ENCODE data around the gene OR12D1. TPM values are rescaled to one million over a fixed set of nuclear protein-coding genes. Genes with fewer than 3 reads are reported as not detected.

OR12D1 gene
- polyA plus RNA-seq, 1 donor from 2014 or later = not detected

- Histone ChIP-seq H3K79me2 (replicated peaks; ENCODE audit: insufficient read depth, low read length) (no peaks in the 10 kb centered on the region), H3K27ac (ENCODE audit: low read length) (no peak overlapping the region), H3K9me3 (ENCODE audit: low read length) (no peaks in the 10 kb centered on the region), H3F3A (ENCODE audit: insufficient read depth, low read length, poor library complexity, severe bottlenecking) (no peaks in the 10 kb centered on the region), H3K4me2 (ENCODE audit: low read length) (no peak overlapping the region), H3K27me3 (ENCODE audit: insufficient read depth, low read depth, low read length) (no peaks in the 10 kb centered on the region), H3K9me2 (ENCODE audit: insufficient read depth, low read length) (no peaks in the 10 kb centered on the region), H3K36me3 (ENCODE audit: insufficient read depth, low read length) (no peaks in the 10 kb centered on the region), H2AFZ (ENCODE audit: low read depth, low read length) (no peak overlapping the region), H4K20me1 (ENCODE audit: insufficient read depth) (no peaks in the 10 kb centered on the region), H3K4me3 (ENCODE audit: low read length) (no peak overlapping the region), H3K9ac (ENCODE audit: low read length) (no peak overlapping the region)
- TF ChIP-seq CTCF (IDR thresholded peaks at IDR 0.05; ENCODE audit: poor library complexity, severe bottlenecking) (no peak), SMC3 (conservative IDR thresholded peaks at IDR 0.05; ENCODE audit: poor library complexity) (no peak), RAD21 (conservative IDR thresholded peaks at IDR 0.05) (no peak), EZH2 (IDR thresholded peaks at IDR 0.05; ENCODE audit: borderline replicate concordance, insufficient read depth, low read length, poor library complexity, severe bottlenecking) (no peak), EP300 (conservative IDR thresholded peaks at IDR 0.05; ENCODE audit: poor library complexity, severe bottlenecking) (no peak), REST (IDR thresholded peaks at IDR 0.05; ENCODE audit: borderline replicate concordance) (no peak), MXI1 (conservative IDR thresholded peaks at IDR 0.05; ENCODE audit: poor library complexity, severe bottlenecking) (no peak), TAF1 (IDR thresholded peaks at IDR 0.05; ENCODE audit: low read depth) (no peak), POLR2AphosphoS5 (IDR thresholded peaks at IDR 0.05) (no peak)
These were observed 36.9 kb downstream of the OR12D1 start for GRCh38 chr6:29451471-29452193.

- Histone ChIP-seq H3K4me2 (ENCODE audit: low read length) (no peak within 1 kb of the TSS), H3K4me3 (ENCODE audit: low read length) (no peak within 1 kb of the TSS), H3K27me3 (ENCODE audit: insufficient read depth, low read depth, low read length) (no peaks in the 10 kb centered on the region), H3K9ac (ENCODE audit: low read length) (no peak within 1 kb of the TSS), H3K27ac (ENCODE audit: low read length) (no peak within 1 kb of the TSS), H3K9me3 (ENCODE audit: low read length) (no peaks in the 10 kb centered on the region), H4K20me1 (ENCODE audit: insufficient read depth) (no peaks in the 10 kb centered on the region), H3K9me2 (ENCODE audit: insufficient read depth, low read length) (no peaks in the 10 kb centered on the region), H3K36me3 (ENCODE audit: insufficient read depth, low read length) (no peaks in the 10 kb centered on the region), H3F3A (ENCODE audit: insufficient read depth, low read length, poor library complexity, severe bottlenecking) (no peaks in the 10 kb centered on the region), H3K79me2 (replicated peaks; ENCODE audit: insufficient read depth, low read length) (no peaks in the 10 kb centered on the region), H2AFZ (ENCODE audit: low read depth, low read length) (no peak within 1 kb of the TSS)
- TF ChIP-seq EZH2 (IDR thresholded peaks at IDR 0.05; ENCODE audit: borderline replicate concordance, insufficient read depth, low read length, poor library complexity, severe bottlenecking) (no peak), POLR2AphosphoS5 (IDR thresholded peaks at IDR 0.05) (no peak), MXI1 (conservative IDR thresholded peaks at IDR 0.05; ENCODE audit: poor library complexity, severe bottlenecking) (no peak), TAF1 (IDR thresholded peaks at IDR 0.05; ENCODE audit: low read depth) (no peak), REST (IDR thresholded peaks at IDR 0.05; ENCODE audit: borderline replicate concordance) (no peak), SMC3 (conservative IDR thresholded peaks at IDR 0.05; ENCODE audit: poor library complexity) (no peak), RAD21 (conservative IDR thresholded peaks at IDR 0.05) (no peak), CTCF (IDR thresholded peaks at IDR 0.05; ENCODE audit: poor library complexity, severe bottlenecking) (no peak), EP300 (conservative IDR thresholded peaks at IDR 0.05; ENCODE audit: poor library complexity, severe bottlenecking) (no peak)
These were observed 42.2 kb downstream of the OR12D1 start, which contains the start of the genes OR11A1 and OR2H1 for GRCh38 chr6:29456971-29457370. Gene OR11A1 (minus strand): TSS chr6:29457071. CDS start chr6:29427641, 29,430 bp downstream. Gene OR2H1 (plus strand): TSS chr6:29457155. CDS start chr6:29461770, 4,615 bp downstream.
